ENCODE measurements around the gene LEUTX. TPM values are rescaled to one million over a fixed set of nuclear protein-coding genes. Genes with fewer than 3 reads are reported as not detected.

The LEUTX gene
- total RNA-seq, 1 experiment from 2014 or later: not detected

- Histone ChIP-seq H3K4me1 (ENCODE audit: control insufficient read depth, insufficient read depth, low read length) (peaks cover 28% of the 10 kb centered on the region), H3K4me3 (ENCODE audit: low read depth in 2 of 2, low read length in 2 of 2) (peak overlapping the region; percentile 36 to 57), H3K27ac (ENCODE audit: low read length) (peak overlapping the region; percentile 76), H3K36me3 (ENCODE audit: control insufficient read depth, insufficient read depth, low read length) (peaks cover 71% of the 10 kb centered on the region), H3K9me3 (ENCODE audit: control insufficient read depth, insufficient read depth, low read depth, low read length) (no peaks in the 10 kb centered on the region), H3K27me3 (ENCODE audit: control insufficient read depth, insufficient read depth, low read length) (no peaks in the 10 kb centered on the region)
- intact Hi-C loops (cut with micrococcal nuclease; ENCODE audit: unreplicated experiment) (loop anchor here (5.0 kb wide), 1 partner anchor 291 kb away; the partner anchor contains the start of gene EID2), in situ Hi-C loops (cut with HindIII; ENCODE audit: low pct_unique_long_range_greater_than_20kb, low sequenced_read_pairs) (no loop called here)
- POLR2A ChIA-PET: interaction anchor here (0.5 to 2.2 kb wide), 38 partner anchors 9 to 750 kb away, joined by 3 to 177 read pairs (median 6); partner anchors contain the start of genes EID2, EID2B, FBL and MED29
- CTCF ChIA-PET: interaction anchor here (0.5 to 2.1 kb wide), 27 partner anchors 8 to 472 kb away, joined by 3 to 109 read pairs (median 5); partner anchors contain the start of genes EID2B, FBL and PSMC4
- DNase-seq (ENCODE audit: low read depth, low spot score) (no peak), ATAC-seq (no peak)
- TF ChIP-seq TCF7L2 (IDR thresholded peaks at IDR 0.05; ENCODE audit: low read depth, low read length) (no peak), CTCF (IDR thresholded peaks at IDR 0.05) (no peak), POLR2AphosphoS5 (IDR thresholded peaks at IDR 0.05; ENCODE audit: low read depth, low read length) (no peak), REST (IDR thresholded peaks at IDR 0.05; ENCODE audit: insufficient read depth in 1 of 2, low read depth in 2 of 2, low read length in 1 of 2) (no peak), SIN3A (IDR thresholded peaks at IDR 0.05; ENCODE audit: borderline replicate concordance, insufficient read depth, low read depth, low read length) (no peak)
- BruUV-seq (replicated peaks): no TSS peak
These were observed 54.5 kb downstream of the LEUTX start for GRCh38 chr19:39833160-39833463.

GRCh38 chr19:39833464-39834286 is 55.0 kb downstream of the LEUTX start, which contains the start of gene DYRK1B:
Gene DYRK1B (minus strand): TSS chr19:39834162. CDS start chr19:39831867, 2,295 bp downstream.
- Histone ChIP-seq H3K9me3 (ENCODE audit: control insufficient read depth, insufficient read depth, low read depth, low read length) (no peaks in the 10 kb centered on the region), H3K36me3 (ENCODE audit: control insufficient read depth, insufficient read depth, low read length) (peaks cover 69% of the 10 kb centered on the region), H3K27me3 (ENCODE audit: control insufficient read depth, insufficient read depth, low read length) (no peaks in the 10 kb centered on the region), H3K4me1 (ENCODE audit: control insufficient read depth, insufficient read depth, low read length) (peaks cover 26% of the 10 kb centered on the region), H3K4me3 (ENCODE audit: low read depth in 2 of 2, low read length in 2 of 2) (peak within 1 kb of the TSS; percentile 36 to 57), H3K27ac (ENCODE audit: low read length) (peak within 1 kb of the TSS; percentile 76)
- ATAC-seq: peak; percentile 94
- ChIA-PET POLR2A (interaction anchor here (0.5 to 2.2 kb wide), 99 partner anchors 10 to 751 kb away, joined by 3 to 177 read pairs (median 5); partner anchors contain the start of genes EID2, EID2B, FBL and MED29), CTCF (interaction anchor here (0.5 to 2.1 kb wide), 50 partner anchors 9 to 491 kb away, joined by 3 to 109 read pairs (median 5); partner anchors contain the start of genes EID2B, FBL, PSMC4 and SAMD4B)
- TF ChIP-seq TCF7L2 (IDR thresholded peaks at IDR 0.05; ENCODE audit: low read depth, low read length): no peak
- TF ChIP-seq POLR2AphosphoS5 (IDR thresholded peaks at IDR 0.05; ENCODE audit: low read depth, low read length): no peak
- no peak for TF ChIP-seq REST (IDR thresholded peaks at IDR 0.05; ENCODE audit: insufficient read depth in 1 of 2, low read depth in 2 of 2, low read length in 1 of 2)
- no peak for TF ChIP-seq CTCF (IDR thresholded peaks at IDR 0.05)
- no peak for TF ChIP-seq SIN3A (IDR thresholded peaks at IDR 0.05; ENCODE audit: borderline replicate concordance, insufficient read depth, low read depth, low read length)
- peak; percentile 100 for DNase-seq (ENCODE audit: low read depth, low spot score)
- BruUV-seq (replicated peaks): no TSS peak
- intact Hi-C loops (cut with micrococcal nuclease; ENCODE audit: unreplicated experiment): loop anchor here (5.0 kb wide), 1 partner anchor 291 kb away; the partner anchor contains the start of gene EID2
- in situ Hi-C loops (cut with HindIII; ENCODE audit: low pct_unique_long_range_greater_than_20kb, low sequenced_read_pairs): no loop called here

Data from Panc1 (cell line).